SK-N-SH treated with all-trans-retinoic acid at 6 μM for 48 hours (cell line): ENCODE data around the gene DHPS.
"Not testable (repeated sequence)": the region's sequence is repeated elsewhere in the genome, so short reads cannot be mapped to it uniquely, and the experiment has no call there.

Source experiments
- ATAC-seq: fragments of 200-7000 bp; cut with Tn5 transposase; 3 replicates; pipeline ENCODE4 v1.9.1; 2020; ENCODE audit warnings: mild to moderate bottlenecking, moderate library complexity
- ARNTL ChIP-seq: fragments of 450-650 bp; formaldehyde crosslinking; IDR thresholded peaks from 2 replicates; pipeline ENCODE4 v1.5.0; 2020; ENCODE audit warnings: low read depth, mild to moderate bottlenecking, moderate library complexity, borderline replicate concordance
- BACH2 ChIP-seq: fragments of 250-450 bp; sonication (Bioruptor Pico); IDR thresholded peaks from 2 replicates; pipeline ENCODE4 v1.9.0; 2021; ENCODE audit warnings: mild to moderate bottlenecking, borderline replicate concordance
- CREB5 ChIP-seq: fragments of 250-450 bp; sonication (Bioruptor Pico); IDR thresholded peaks from 2 replicates; pipeline ENCODE4 v1.5.1; 2020; ENCODE audit warnings: low read depth, mild to moderate bottlenecking, moderate library complexity
- CSDC2 ChIP-seq: fragments of 250-450 bp; sonication (Bioruptor Pico); IDR thresholded peaks from 2 replicates; pipeline ENCODE4 v1.5.0; 2020; ENCODE audit warnings: mild to moderate bottlenecking, moderate library complexity
- ESRRG ChIP-seq: fragments of 250-450 bp; sonication (Bioruptor Pico); IDR thresholded peaks from 2 replicates; pipeline ENCODE4 v1.6.1; 2021; ENCODE audit warnings: mild to moderate bottlenecking
- ISL1 ChIP-seq: fragments of 250-450 bp; sonication (Bioruptor Pico); IDR thresholded peaks from 2 replicates; pipeline ENCODE4 v2.1.2; 2022; ENCODE audit warnings: mild to moderate bottlenecking, moderate library complexity
- OSR1 ChIP-seq: fragments of 250-450 bp; sonication (Bioruptor Pico); IDR thresholded peaks from 2 replicates; pipeline ENCODE4 v1.8.0; 2022; ENCODE audit warnings: moderate library complexity, mild to moderate bottlenecking, inconsistent platforms
- PPARA ChIP-seq: fragments of 250-450 bp; sonication (Bioruptor Pico); IDR thresholded peaks from 2 replicates; pipeline ENCODE4 v1.5.0; 2020; ENCODE audit warnings: mild to moderate bottlenecking, borderline replicate concordance
- RARB ChIP-seq: fragments of 250-450 bp; sonication (Bioruptor Pico); IDR thresholded peaks from 2 replicates; pipeline ENCODE4 v1.8.0; 2021; ENCODE audit warnings: mild to moderate bottlenecking, moderate library complexity
- SNAI2 ChIP-seq: fragments of 250-450 bp; sonication (Bioruptor Pico); IDR thresholded peaks from 2 replicates; pipeline ENCODE4 v1.5.0; 2020; ENCODE audit warnings: mild to moderate bottlenecking, moderate library complexity
- TCF4 ChIP-seq: fragments of 250-450 bp; sonication (Bioruptor Pico); IDR thresholded peaks from 2 replicates; pipeline ENCODE4 v1.8.0; 2021; ENCODE audit warnings: mild to moderate bottlenecking, moderate library complexity, borderline replicate concordance
- TSHZ2 ChIP-seq: fragments of 250-450 bp; sonication (Bioruptor Pico); IDR thresholded peaks from 2 replicates; pipeline ENCODE4 v1.5.0; 2020; ENCODE audit warnings: mild to moderate bottlenecking, moderate library complexity
- ZFP3 ChIP-seq: fragments of 250-450 bp; sonication (Bioruptor Pico); IDR thresholded peaks from 2 replicates; pipeline ENCODE4 v1.5.0; 2020; ENCODE audit warnings: mild to moderate bottlenecking, moderate library complexity
- ZNF565 ChIP-seq: fragments of 450-650 bp; formaldehyde crosslinking; conservative IDR thresholded peaks from 2 replicates; pipeline ENCODE4 v1.5.0; 2020; ENCODE audit warnings: low read depth, mild to moderate bottlenecking, moderate library complexity
- ZNF70 ChIP-seq: fragments of 450-650 bp; formaldehyde crosslinking; IDR thresholded peaks from 2 replicates; pipeline ENCODE4 v1.5.0; 2020; ENCODE audit warnings: mild to moderate bottlenecking, moderate library complexity
- ZNF8 ChIP-seq: fragments of 450-650 bp; formaldehyde crosslinking; IDR thresholded peaks from 2 replicates; pipeline ENCODE4 v1.5.0; 2020; ENCODE audit warnings: mild to moderate bottlenecking, moderate library complexity
- TF ChIP-seq, protein P1 (sequence below): fragments of 250-450 bp; sonication (Bioruptor Pico); IDR thresholded peaks from 2 replicates; pipeline ENCODE4 v1.5.1; 2021; ENCODE audit warnings: mild to moderate bottlenecking, moderate library complexity
- TF ChIP-seq, protein P2 (sequence below): fragments of 250-450 bp; sonication (Bioruptor Pico); IDR thresholded peaks from 2 replicates; pipeline ENCODE4 v1.8.0; 2021; ENCODE audit warnings: low read depth, mild to moderate bottlenecking, moderate library complexity, borderline replicate concordance

The DHPS gene

DNA sequence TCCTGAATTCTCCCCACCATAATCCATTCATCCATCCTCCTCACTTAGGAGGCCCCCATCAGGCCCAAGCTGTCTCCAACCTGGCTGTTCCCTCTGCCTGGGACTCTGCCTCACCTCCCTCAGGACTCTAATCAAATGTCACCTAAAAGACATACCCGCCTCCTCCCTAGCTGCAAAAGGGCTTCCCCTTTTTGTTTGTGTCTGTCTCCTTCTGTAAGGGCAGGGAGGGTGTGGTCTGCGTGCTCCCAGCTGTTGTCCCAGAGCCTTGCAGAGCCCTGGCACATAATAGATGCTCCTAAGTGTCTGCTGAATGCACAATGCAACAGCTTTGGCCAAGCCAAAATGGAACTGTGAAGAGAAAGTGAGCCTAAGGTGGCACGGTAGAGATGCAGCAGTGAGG lies 48.4 kb upstream of the DHPS start:
- ATAC-seq = no peak
- TF ChIP-seq PPARA (CRISPR knock-in tag) (no peak), ESRRG (no peak), TCF4 (CRISPR knock-in tag) (no peak)

- TF ChIP-seq BACH2 (CRISPR knock-in tag) (no peak), OSR1 (CRISPR knock-in tag) (no peak), ARNTL (no peak), TCF4 (CRISPR knock-in tag) (no peak), ZNF8 (CRISPR knock-in tag) (no peak), ZNF565 (CRISPR knock-in tag) (no peak), CSDC2 (CRISPR knock-in tag) (no peak), ZNF70 (CRISPR knock-in tag) (no peak), ZFP3 (CRISPR knock-in tag) (no peak), SNAI2 (CRISPR knock-in tag) (no peak), CREB5 (CRISPR knock-in tag) (no peak), ISL1 (CRISPR knock-in tag) (no peak)
- no peak for ATAC-seq
Measured at GRCh38 chr19:12727745-12728433, 46.2 kb upstream of the DHPS start.

GRCh38 chr19:12726988-12727316 lies 45.3 kb upstream of the DHPS start:
- TF ChIP-seq PPARA (CRISPR knock-in tag) (no peak), BACH2 (CRISPR knock-in tag) (no peak), TSHZ2 (no peak), SNAI2 (CRISPR knock-in tag) (no peak), TCF4 (CRISPR knock-in tag) (no peak), RARB (CRISPR knock-in tag) (no peak), ZFP3 (CRISPR knock-in tag) (no peak), ZNF70 (CRISPR knock-in tag) (no peak)
- TF ChIP-seq, protein P1, sequence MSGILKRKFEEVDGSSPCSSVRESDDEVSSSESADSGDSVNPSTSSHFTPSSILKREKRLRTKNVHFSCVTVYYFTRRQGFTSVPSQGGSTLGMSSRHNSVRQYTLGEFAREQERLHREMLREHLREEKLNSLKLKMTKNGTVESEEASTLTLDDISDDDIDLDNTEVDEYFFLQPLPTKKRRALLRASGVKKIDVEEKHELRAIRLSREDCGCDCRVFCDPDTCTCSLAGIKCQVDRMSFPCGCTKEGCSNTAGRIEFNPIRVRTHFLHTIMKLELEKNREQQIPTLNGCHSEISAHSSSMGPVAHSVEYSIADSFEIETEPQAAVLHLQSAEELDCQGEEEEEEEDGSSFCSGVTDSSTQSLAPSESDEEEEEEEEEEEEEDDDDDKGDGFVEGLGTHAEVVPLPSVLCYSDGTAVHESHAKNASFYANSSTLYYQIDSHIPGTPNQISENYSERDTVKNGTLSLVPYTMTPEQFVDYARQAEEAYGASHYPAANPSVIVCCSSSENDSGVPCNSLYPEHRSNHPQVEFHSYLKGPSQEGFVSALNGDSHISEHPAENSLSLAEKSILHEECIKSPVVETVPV (CRISPR knock-in tag) = no peak
- TF ChIP-seq, protein P2, sequence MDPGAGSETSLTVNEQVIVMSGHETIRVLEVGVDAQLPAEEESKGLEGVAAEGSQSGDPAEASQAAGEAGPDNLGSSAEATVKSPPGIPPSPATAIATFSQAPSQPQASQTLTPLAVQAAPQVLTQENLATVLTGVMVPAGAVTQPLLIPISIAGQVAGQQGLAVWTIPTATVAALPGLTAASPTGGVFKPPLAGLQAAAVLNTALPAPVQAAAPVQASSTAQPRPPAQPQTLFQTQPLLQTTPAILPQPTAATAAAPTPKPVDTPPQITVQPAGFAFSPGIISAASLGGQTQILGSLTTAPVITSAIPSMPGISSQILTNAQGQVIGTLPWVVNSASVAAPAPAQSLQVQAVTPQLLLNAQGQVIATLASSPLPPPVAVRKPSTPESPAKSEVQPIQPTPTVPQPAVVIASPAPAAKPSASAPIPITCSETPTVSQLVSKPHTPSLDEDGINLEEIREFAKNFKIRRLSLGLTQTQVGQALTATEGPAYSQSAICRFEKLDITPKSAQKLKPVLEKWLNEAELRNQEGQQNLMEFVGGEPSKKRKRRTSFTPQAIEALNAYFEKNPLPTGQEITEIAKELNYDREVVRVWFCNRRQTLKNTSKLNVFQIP (CRISPR knock-in tag) = no peak
- ATAC-seq = no peak

DNA sequence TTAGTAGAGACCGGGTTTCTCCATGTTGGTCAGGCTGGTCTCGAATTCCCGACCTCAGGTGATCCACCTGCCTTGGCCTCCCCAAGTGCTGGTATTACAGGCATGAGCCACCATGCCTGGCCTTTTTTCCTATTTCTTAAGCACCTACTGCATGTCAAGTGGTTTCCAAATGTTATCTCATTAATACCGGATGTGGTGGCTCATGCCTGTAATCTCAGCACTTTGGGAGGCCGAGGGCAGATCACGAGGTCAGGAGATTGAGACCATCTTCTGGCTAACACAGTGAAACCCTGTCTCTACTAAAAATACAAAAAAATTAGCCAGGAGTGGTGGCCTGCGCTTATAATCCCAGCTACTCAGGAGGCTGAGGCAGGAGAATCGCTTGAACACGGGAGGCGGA lies 43.9 kb upstream of the DHPS start:
- ATAC-seq = not testable (repeated sequence)

- ATAC-seq = peak; percentile 72
- TF ChIP-seq ZFP3 (CRISPR knock-in tag) (no peak), SNAI2 (CRISPR knock-in tag) (no peak), OSR1 (CRISPR knock-in tag) (no peak), TSHZ2 (no peak), RARB (CRISPR knock-in tag) (no peak), CSDC2 (CRISPR knock-in tag) (no peak), ZNF565 (CRISPR knock-in tag) (no peak)
- TF ChIP-seq, protein P2 (CRISPR knock-in tag) = no peak
Measured at GRCh38 chr19:12723641-12724426, 42.2 kb upstream of the DHPS start, which contains the start of gene TNPO2. Gene TNPO2 (minus strand): TSS chr19:12723932. CDS start chr19:12720977, 2,955 bp downstream.
